HG03432 (cell line): ENCODE measurements around the gene ZC3HAV1.
"Not testable (repeated sequence)": the region's sequence is repeated elsewhere in the genome, so short reads cannot be mapped to it uniquely, and the experiment has no call there.

Source experiments
- ATAC-seq: cut with Tn5 transposase; IDR thresholded peaks from one replicate; pipeline ENCODE4 v1.9.1; 2021; ENCODE audit warnings: mild to moderate bottlenecking, moderate library complexity; ENCODE audit not compliant: unreplicated experiment

The ZC3HAV1 gene

GRCh38 chr7:139088268-139088667, 21.3 kb downstream of the ZC3HAV1 start:
- ATAC-seq: no peak

GRCh38 chr7:139087212-139087611, 22.3 kb downstream of the ZC3HAV1 start:
- no peak for ATAC-seq

- ATAC-seq: no peak
Measured at GRCh38 chr7:139086454-139086853, 23.1 kb downstream of the ZC3HAV1 start.

- no peak for ATAC-seq
Measured at GRCh38 chr7:139084709-139085108, 24.8 kb downstream of the ZC3HAV1 start.

GRCh38 chr7:139081584-139081983, 27.9 kb downstream of the ZC3HAV1 start:
- ATAC-seq: no peak

GRCh38 chr7:139080905-139081304, 28.6 kb downstream of the ZC3HAV1 start:
- no peak for ATAC-seq

GRCh38 chr7:139079861-139080260, 29.7 kb downstream of the ZC3HAV1 start:
- ATAC-seq: no peak

- ATAC-seq: no peak
Measured at GRCh38 chr7:139078911-139079310, 30.6 kb downstream of the ZC3HAV1 start.

GRCh38 chr7:139078399-139078798, 31.1 kb downstream of the ZC3HAV1 start:
- ATAC-seq: no peak

- not testable (repeated sequence) for ATAC-seq
Measured at GRCh38 chr7:139077706-139078105, 31.8 kb downstream of the ZC3HAV1 start.

- ATAC-seq: no peak
Measured at GRCh38 chr7:139075871-139076686, 33.4 kb downstream of the ZC3HAV1 start.

- peak; percentile 89 for ATAC-seq
Measured at GRCh38 chr7:139075031-139075652, 34.4 kb downstream of the ZC3HAV1 start.

GRCh38 chr7:139072796-139073195, 36.7 kb downstream of the ZC3HAV1 start:
- no peak for ATAC-seq

GRCh38 chr7:139071680-139072079, 37.8 kb downstream of the ZC3HAV1 start:
- ATAC-seq: no peak

- ATAC-seq: no peak
Measured at GRCh38 chr7:139068544-139069399, 40.7 kb downstream of the ZC3HAV1 start.

GRCh38 chr7:139066315-139066714, 43.2 kb downstream of the ZC3HAV1 start:
- ATAC-seq: no peak

GRCh38 chr7:139065323-139065722, 44.2 kb downstream of the ZC3HAV1 start:
- ATAC-seq: no peak

GRCh38 chr7:139061416-139061815, 48.1 kb downstream of the ZC3HAV1 start:
- no peak for ATAC-seq

- no peak for ATAC-seq
Measured at GRCh38 chr7:139060695-139061237, 48.8 kb downstream of the ZC3HAV1 start.

- no peak for ATAC-seq
Measured at GRCh38 chr7:139059905-139060304, 49.6 kb downstream of the ZC3HAV1 start.

- no peak for ATAC-seq
Measured at GRCh38 chr7:139058943-139059342, 50.6 kb downstream of the ZC3HAV1 start.
